GM21723 (cell line): Measurements from ENCODE around the gene FOXA3.
A peak's percentile ranks its signal among the peaks of the same experiment; 100 is the strongest.

ENCODE experiments used
- ATAC-seq: cut with Tn5 transposase; IDR thresholded peaks from one replicate; pipeline ENCODE4 v1.9.1; 2021; ENCODE audit warnings: mild to moderate bottlenecking, moderate library complexity; ENCODE audit not compliant: unreplicated experiment

The FOXA3 gene

GRCh38 chr19:45872095-45872919 is 8.2 kb downstream of the FOXA3 start:
- no peak for ATAC-seq

DNA sequence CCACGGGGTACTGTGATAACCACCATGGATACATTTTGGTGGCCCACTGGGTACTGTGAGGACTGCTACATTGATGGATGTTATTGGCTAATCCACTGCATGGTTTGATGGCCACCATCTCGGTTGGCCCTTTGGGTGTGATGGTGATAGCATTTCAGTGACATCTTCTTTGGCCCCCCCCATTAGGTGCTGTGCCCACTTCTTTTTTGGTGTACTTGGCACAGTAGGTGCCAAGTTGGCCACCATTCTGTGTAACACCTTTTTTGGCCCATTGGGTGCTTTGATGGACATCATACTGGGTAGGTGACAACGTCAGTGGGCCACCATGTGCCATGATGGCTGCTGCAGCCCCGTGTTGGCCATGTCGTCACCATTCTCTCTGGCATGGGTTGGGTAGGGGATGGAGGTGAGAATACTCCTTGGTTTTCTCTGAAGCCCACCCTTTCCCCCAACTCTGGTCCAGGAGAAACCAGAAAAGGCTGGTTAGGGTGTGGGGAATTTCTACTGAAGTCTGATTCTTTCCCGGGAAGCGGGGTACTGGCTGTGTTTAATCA is 9.2 kb downstream of the FOXA3 start:
- ATAC-seq: no peak

DNA sequence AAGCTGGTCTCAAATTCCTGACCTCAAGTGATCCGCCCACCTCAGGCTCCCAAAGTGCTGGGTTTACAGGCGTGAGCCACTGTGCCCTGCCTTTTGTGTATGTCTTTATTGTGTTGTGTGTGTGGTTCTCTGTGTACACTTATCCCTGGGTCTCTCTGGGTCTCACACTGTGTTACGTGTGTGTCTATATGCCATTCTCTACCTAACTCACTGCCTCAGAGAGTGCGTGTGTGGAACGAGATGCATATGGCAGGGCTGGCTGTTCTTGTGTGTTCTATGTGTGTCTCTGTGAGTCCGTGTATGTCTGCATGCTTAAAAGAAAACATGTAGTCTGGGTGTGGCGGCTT is 10.5 kb downstream of the FOXA3 start:
- no peak for ATAC-seq

DNA sequence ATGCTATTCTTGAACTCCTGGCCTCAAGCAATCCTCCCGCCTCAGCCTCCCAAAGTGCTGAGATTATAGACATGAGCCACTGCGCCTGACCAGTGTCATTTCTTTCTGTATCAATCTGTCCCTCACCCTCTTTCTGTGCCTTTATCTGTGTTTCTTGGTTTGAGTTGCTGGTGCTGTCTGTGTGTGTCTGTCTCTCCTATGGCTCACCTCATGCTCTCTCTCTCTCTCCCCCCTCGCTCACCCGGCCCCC is 12.0 kb downstream of the FOXA3 start:
- no peak for ATAC-seq

- no peak for ATAC-seq
Measured at GRCh38 chr19:45876411-45877197, 12.5 kb downstream of the FOXA3 start.

- ATAC-seq: no peak
Measured at GRCh38 chr19:45878043-45878794, 14.1 kb downstream of the FOXA3 start.

GRCh38 chr19:45879055-45879454 is 14.9 kb downstream of the FOXA3 start:
- ATAC-seq: no peak

DNA sequence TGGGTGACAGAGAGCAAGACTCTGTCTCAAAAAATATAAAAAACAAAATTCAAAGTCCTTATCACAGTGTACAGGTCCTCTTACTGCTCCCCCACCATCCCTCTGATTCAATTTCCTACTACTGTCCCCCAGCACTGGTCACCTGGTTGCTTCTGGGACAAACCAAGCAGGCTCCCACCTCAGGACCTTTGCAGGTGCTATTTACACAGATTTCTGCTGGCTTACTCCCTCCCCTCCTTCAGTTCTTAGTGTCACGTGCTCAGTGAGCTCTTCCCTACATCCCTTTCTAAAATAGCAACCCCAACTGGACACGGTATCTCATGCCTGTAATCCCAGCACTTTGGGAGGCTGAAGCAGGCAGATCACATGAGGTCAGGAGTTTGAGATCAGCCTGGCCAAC is 15.8 kb downstream of the FOXA3 start:
- ATAC-seq: no peak

- ATAC-seq: no peak
Measured at GRCh38 chr19:45881082-45881908, 17.2 kb downstream of the FOXA3 start.

- no peak for ATAC-seq
Measured at GRCh38 chr19:45881909-45882528, 17.9 kb downstream of the FOXA3 start.

DNA sequence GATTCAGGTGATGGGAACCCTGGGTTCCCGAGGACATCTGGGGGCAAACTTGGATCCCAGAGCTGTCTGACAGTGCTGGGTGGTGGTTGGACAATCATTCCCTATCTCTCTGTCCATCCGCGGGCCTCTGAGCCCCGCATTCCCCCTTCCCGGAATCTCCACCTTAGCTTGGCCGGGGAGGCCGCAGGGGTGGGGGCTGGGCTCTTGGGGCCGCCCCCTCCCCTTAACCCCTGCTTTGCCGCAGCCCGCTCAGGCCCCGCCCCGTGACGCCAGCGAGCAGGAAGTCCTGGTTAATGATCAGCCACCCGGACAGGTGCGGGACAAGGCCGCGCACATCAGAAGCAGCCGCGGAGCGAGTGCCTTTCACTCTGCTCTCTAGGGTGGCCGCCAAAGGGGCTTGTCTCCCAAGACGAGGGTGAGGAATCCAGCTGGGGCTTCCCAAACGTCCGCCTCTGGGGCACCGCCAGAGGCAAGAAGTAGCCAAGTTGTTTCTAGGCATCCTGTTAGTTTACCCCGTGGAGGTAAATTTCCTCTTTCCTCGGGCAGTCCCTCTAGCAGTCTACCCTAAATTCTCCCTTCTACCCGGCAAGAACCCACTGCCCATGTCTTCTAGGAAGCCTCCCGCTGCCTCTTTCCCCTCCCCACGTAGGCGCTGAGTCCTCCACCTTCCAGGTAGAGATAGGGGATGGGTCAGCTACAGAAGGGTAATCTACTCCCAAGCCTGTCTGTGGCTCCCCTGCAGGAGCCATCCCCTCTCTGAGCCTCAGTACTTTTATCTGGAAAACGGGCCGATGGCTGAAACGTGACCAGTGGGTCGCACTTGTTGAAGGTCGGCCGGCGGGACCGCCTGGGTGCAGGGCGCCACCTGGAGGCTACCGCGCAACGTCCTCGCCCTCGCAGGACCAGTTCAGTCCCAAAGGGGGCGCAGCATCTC is 18.8 kb downstream of the FOXA3 start:
- no peak for ATAC-seq

DNA sequence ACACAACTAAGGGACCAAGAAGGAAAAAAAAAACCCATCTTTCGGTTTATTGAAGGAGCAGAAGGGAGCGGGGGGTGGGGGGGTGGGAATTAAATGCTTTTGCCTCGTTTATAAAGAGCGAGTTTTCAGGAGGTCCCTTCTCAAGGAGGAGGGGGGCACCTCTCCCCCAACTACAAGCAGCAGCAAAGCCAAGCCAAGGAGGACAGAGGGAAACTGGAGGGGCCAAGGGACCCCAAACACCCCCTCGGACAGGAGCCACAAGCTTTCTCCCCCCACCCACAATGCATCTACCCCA is 19.4 kb downstream of the FOXA3 start:
- ATAC-seq: no peak

DNA sequence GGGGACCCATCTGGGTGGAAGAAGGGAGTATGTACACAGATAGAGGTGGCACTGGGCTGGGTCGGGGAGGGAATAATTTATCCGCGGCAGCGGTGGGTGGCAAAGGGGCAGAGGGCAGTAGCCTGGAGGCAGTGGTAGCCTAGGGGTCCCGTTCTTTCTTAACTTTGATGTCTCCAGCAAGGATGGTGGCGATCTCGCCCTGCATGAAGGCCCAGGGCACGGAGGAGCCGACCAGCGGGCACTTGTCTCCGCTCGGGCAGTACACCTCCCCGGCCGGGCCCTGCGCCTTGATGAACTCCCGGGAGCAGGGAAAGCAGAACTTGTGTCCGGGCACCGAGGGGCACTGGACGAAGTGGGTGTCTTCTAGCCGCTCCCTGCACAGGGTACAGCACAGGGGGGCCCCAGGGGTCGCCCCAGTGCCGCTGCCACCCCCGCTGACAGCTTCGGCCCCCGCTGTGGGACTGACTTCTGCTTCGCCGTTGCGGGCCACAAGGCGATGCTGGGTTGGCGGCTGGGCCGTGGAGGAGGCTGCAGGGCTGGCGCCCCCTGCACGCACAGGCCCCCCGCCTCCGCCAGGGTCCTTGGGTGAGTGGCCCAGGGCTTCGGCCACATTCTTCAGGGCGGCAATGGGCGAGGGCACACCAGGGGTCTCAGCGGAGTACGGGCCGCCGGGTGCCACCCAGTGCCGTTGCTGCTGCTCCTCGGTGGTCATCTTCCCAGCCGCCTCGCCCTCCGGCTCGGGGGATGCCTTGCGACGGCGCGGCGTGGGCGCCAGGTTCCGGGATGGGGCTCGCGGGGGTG is 20.0 kb downstream of the FOXA3 start:
- ATAC-seq: no peak

GRCh38 chr19:45884682-45885555 is 20.8 kb downstream of the FOXA3 start:
- ATAC-seq: no peak

DNA sequence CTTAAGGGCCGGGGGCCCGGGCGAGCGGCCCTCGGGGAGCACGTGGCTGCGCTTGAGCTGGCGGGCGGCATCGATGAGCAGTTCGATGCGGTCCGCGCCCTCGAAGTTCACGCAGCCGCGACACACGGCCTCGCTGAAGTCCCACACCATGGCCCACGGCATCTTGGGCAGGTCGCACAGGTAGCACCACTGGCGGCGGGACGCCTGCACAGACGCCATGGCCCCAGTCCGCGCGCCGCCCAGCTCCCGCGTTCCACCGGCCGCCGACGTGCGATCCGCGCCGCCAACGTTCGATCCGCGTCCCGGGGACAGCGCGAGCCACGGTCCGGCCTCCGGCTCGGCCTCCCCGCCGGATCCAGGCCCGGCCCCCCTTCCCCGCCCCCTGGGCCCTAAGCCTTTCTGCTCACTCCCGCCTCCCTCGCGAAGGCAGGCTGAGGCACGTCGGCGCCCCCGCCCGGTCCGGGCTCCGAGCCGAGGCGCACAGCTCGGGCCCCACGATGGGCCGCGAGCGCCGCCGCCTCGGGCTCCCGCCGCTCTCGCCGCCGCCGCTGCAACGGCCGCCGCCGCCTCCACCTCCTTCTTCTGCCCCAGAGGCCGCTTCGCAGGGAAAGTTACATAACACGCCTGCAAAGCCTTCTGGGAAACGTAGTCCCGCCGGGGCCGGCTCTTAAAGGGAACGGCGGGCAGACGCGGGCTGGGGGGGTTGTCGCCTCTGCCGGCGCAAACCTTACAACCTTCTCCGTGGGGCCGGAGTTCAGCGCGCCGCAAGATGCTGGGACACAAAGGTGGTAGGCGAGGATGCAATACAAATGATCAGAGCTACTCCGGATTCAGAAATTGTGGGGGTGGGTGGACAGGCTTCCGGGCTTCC is 21.7 kb downstream of the FOXA3 start, which contains the start of gene IRF2BP1:
Gene IRF2BP1 (minus strand): TSS at position 586 of the 871 bp plus-strand sequence. CDS start 367 bp downstream, at position 219.
- ATAC-seq: peak; percentile 55

DNA sequence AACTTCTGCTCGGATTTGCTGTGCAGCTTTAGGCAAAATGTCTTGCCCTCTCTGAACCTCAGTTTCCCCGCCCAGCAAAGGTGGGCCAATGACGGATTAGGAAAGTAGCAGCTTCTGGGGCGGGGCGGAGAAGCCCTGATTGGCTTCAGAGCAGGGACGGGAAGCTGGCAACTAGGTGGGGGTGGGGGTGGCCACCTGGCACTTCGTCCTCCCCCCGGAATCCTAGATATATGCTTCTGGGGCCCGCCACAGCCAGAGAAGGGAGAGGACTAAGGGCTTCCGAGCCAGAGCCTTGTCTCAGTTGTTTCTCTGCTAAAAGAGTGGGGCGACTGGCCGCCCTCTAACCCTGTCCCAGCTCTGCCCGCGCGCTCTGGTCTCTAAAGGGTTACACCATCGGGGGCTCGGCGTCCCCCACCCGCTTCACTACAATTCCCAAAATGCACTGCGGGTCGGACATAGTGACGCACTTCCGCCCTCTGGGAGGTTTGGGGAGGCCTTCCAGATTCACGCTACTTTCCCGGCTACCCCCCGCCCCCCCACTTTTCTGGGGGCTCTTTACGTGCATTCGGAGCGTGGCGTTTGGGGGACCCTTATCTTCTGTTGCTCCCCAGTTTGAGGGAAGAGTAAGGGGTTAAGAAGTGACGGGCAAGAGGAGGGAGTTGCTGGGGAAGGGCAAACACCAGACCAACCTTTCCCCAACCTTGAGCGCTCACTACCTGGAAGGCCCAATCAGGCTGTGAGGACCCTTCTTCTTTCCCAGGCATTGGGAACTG is 22.5 kb downstream of the FOXA3 start:
- peak; percentile 57 for ATAC-seq
